ENCODE data around the gene SAMD9L.
A peak's percentile ranks its signal among the peaks of the same experiment; 100 is the strongest.

The SAMD9L gene

DNA sequence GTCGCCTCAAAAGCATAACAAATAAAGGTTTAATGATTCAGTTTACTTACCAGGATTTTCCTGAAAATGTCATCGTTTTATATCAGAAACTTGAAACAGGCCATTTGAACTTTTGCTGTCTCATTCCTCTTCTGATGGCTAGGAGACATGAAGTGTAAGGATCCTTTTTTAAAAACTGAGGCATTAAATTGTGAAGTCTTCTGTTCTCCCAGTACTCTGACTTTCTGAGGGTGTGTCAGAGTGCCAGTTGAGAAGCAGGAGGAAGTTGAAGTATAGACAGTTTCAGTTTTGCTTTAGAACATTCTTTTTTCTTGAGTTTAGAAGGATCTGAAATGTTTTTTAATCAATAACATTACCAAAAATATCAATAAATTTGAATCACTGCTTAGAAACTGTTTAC is at the start of gene SAMD9L:
TSS of gene SAMD9L (minus strand) at position 242 of the 400 bp plus-strand sequence. CDS start 12,414 bp downstream, outside the sequence.
- DNase-seq = no peak

DNA sequence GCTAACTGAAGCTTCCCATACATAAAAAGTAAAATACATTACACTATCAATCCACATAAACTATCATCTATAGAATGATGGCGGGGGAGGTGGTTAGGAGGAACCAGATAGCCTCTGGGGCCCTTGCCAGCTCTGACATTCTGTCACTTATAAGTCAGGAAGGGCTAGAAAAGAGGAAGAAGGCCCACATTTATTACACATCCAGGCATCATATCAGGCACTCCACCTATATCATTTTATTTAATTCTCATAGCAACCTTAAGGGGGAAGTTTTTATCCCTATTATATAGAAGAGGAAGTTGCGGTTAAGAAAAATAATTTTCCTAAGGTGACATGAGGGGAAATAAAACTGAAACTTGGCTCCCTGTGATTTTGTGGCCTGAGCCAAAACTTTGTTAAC is 48.2 kb upstream of the SAMD9L start:
- peak; percentile 1 for DNase-seq

DNA sequence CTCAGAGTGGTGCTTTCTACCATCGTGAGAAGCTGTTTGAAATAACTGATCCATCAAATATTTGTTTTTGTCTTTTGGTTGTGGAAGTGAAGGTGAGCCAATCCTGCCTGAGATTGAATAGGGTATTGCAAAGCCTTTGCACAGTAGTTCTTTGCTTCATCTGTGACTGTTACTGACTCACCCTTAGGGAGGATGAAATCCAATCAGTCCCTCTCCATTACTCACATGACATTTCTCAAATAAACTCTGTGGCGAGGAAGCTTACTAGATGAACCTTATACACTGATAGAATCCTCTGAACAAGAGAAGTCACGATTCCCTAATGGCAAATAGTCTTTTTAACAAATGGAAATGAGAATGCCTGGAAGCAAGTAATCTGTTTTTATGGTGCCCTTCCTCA is 46.2 kb upstream of the SAMD9L start:
- no peak for DNase-seq

DNA sequence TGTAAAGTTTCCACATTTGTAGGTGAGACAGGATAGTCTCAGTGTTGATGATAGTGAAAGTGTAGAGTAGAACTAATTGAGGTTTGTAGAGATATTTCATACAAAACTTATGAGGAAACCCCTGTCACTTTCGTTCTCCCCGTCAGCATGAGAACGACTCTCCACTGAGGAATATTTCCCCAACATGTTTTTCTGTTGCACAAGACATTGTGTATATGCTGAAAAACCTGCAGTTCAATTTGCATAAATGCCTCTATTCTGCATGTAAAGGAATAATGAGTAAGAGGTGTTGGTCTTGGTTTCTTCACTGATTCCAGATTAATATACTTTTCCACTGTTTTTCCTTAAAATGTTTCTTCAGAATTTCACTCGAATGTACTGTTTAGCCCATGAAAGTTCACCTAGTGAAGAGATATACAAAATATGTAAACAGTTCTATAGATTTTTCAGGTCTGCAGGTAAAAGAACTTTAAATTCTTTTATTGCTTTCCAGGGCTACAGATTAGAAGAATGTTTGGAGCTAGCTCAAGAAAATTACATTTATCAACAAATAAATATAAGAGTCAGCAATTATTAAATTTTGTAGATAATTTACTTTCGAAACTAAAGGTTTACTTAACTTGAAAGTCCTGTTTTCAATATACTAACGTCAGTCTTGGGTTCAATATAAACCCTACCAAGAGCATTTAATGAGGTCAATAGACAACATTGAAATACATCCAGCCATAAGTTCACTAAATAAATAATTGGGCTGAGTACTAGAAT is 40.9 kb upstream of the SAMD9L start:
- no peak for DNase-seq

GRCh38 chr7:93185303-93186027 is 37.3 kb upstream of the SAMD9L start:
- DNase-seq = no peak

GRCh38 chr7:93179173-93179572 is 31.0 kb upstream of the SAMD9L start:
- no peak for DNase-seq

- DNase-seq = no peak
Observed at GRCh38 chr7:93178213-93178612, 30.0 kb upstream of the SAMD9L start.

DNA sequence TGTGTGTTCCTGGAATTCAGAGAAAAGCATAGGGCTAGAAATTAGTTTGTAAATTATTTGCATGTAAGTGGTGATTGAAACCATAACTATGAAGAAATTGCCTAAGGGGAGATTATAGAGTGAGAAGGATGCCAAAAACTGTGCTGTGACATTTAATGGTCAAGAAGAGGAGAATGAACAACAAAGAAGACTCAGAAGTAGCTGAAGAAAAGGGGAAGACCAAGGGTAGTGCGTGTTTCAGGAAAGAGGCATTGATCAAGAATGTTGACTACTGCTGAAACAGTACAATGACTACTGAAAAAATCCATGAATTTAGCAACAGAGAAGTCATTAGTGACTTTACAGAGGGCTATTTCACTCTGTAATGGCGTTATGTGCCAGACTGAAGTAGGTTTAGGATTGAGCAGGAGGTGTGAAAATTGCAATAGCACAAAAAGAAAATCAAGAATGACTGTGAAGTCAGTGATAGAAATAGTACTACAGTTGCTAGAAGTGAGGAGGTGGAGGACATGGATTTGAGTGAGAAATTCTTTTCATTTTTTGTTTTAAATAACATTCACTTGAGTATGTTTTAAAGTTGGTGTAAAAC is 28.9 kb upstream of the SAMD9L start:
- no peak for DNase-seq

DNA sequence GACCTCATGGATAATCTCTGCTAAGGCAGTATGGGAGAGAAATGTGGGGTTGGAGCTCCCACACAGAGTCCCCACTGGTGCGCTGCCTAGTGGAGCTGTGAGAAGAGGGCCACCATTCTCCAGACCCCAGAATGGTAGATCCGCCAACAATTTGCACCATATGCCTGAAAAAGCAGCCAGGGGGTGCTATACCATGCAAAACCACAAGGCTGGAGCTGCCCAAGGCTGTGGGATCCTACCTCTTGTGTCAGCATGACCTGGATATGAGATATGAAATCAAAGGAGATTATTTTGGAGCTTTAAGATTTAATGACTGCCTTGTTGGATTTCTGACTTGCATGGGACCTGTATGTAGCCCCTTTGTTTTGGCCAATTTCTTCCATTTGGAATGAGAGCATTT is 27.0 kb upstream of the SAMD9L start:
- no peak for DNase-seq

- no peak for DNase-seq
Observed at GRCh38 chr7:93172683-93173082, 24.5 kb upstream of the SAMD9L start.

GRCh38 chr7:93171606-93172226 is 23.5 kb upstream of the SAMD9L start:
- no peak for DNase-seq

DNA sequence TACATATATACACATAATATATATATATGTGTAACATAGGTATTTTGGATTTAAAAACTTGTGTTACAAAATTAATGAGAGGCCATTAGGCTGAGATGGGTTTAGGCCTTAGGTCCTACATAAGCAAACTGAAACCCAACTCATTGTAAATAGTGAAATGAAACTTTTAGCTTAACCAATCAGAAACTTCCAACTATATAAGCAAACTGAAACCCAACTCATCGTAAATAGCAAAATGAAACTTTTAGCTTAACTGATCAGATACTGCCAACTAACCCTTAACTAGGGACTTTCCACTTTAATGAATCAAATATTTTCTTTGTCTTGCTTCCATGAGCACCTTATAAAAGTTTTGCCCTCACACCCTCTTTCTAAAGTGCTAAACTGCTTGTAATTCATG is 17.3 kb upstream of the SAMD9L start:
- DNase-seq = no peak

DNA sequence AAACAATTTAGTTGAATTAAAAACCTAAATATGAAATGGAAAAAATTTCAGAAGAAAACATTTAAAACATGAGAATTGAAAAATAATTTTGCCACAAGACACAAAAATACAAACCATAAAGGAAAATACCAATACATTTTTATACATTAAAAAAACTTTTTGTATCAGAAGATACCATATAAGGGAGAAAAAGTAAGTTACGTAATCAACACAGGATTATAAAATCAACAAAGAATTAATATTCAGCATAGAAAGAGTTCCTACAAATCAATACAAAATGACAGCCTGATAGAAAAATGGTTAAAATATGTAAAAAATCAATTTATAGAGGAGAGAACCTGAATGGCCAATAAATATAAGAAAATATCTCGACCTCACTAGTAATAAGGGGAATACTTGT is 16.6 kb upstream of the SAMD9L start:
- no peak for DNase-seq

DNA sequence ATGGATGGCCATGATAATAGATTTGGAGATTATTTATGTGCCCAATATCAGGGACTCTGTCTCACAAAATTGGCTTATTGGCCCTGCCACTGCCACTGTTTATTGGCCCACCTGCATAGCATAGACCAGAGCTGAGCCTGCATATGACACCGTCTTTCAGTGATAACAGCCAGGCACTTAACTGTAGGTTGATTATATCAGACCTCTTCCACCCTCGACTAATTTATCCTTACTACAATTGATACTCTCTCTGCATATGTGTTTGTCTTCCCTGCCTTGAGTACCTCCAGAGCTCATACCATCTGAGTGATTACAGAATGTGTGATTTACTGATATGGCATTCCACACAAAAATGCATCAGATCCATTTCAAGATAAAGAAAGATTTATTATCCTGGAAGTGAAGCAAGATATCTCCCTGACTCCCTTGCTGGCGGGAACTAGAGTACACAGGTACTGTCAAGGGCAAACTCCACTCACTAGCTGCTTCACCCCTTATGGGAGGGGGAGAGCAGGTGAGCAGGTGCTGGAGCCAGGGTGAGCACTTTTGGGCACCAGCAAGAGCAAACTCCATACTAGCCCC is 13.1 kb upstream of the SAMD9L start:
- no peak for DNase-seq

GRCh38 chr7:93160410-93160809 is 12.2 kb upstream of the SAMD9L start:
- no peak for DNase-seq

GRCh38 chr7:93159490-93159889 is 11.3 kb upstream of the SAMD9L start:
- no peak for DNase-seq

- DNase-seq = no peak
Observed at GRCh38 chr7:93156884-93157283, 8.7 kb upstream of the SAMD9L start.

GRCh38 chr7:93150200-93150835 is 2.1 kb upstream of the SAMD9L start:
- no peak for DNase-seq

GRCh38 chr7:93148727-93149126 is 542 bp upstream of the SAMD9L start:
- DNase-seq = no peak

DNA sequence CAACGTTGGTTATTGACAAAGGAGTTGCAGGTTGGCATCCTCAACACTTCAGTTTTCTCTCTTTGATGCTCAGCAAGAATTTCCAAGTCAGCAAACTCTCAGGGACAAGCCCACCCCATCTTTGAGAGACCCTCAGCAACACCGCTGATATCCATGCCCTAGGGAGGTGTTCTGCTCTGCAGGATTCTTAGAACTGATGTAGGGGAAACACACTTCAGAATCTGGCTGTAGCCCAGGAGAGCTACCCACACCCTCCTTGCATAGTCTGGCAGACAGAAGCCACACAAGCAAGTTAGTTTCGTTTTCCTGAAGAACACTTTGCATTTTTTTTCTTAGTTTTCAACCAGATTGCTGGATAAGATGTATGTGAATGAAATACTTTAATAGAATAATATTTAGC is 822 bp downstream of the SAMD9L start:
- peak; percentile 33 for DNase-seq

DNA sequence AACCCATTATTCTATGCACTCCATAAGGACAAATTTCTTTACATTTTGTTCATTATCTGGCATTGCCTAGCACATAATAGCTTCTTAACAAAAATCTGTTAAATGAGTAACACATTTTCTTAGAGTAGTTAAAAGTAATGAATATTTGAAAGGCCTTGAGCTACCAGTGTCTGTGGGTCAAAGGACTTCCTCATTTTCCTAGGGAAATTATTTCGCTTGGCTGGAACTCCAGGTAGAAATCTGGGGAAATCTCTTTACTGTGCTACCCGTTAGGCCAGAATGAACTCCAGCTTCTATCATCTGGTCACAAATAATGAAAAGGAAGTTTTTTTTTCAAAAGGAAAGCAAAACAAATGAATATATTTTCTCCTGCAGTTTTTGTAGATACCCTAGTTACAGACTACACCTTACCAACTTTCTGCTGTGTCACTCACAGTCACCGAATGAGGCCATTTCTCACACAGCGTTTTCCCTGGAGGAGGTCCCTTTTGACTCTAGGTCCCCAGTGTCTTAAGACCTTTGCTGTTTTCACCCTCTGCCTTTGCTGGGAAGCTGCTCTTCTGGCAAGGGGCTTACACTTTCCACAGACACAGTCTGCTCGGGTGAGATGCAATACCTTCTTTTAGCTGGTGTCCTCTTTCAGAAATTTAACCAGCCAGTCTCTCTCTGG is 1.6 kb downstream of the SAMD9L start:
- no peak for DNase-seq

DNA sequence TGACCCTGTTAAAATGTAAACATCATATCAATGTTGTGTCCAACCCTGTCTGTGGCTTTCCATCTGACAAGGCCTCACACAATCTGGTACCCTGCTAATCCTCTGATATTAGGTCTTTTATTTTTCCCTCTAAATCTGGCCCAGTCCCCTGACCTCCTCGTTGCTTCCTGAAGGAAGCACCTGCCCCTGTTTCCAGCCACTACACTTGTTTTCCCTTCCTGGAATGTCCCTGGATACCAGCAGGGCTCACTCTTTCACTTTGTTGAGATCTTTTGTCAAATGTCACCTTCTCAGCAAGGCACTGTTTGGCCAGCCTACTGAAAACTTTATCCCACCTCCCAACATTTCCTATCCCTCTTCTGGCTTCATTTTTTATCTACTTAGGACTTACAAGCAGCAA is 2.1 kb downstream of the SAMD9L start:
- DNase-seq = no peak
